Rectal smooth muscle tissue (tissue), 1 donor: Measurements from ENCODE around the gene ALOXE3.
A peak's percentile ranks its signal among the peaks of the same experiment; 100 is the strongest.
"Not testable (repeated sequence)": the region's sequence is repeated elsewhere in the genome, so short reads cannot be mapped to it uniquely, and the experiment has no call there.

Experiments used
- H3K27ac ChIP-seq: one replicate; pipeline ENCODE4 v1.7.0; 2013; ENCODE audit warnings: low read depth, low read length, inconsistent platforms
- H3K27me3 ChIP-seq: one replicate; pipeline ENCODE4 v1.7.0; 2013; ENCODE audit warnings: low read length; ENCODE audit not compliant: control insufficient read depth, insufficient read depth
- H3K36me3 ChIP-seq: one replicate; pipeline ENCODE4 v1.7.0; 2013; ENCODE audit warnings: low read length; ENCODE audit not compliant: control insufficient read depth, insufficient read depth
- H3K4me1 ChIP-seq: one replicate; pipeline ENCODE4 v1.7.0; 2013; ENCODE audit warnings: low read length; ENCODE audit not compliant: control insufficient read depth, insufficient read depth
- H3K4me3 ChIP-seq: one replicate; pipeline ENCODE4 v1.7.0; 2013; ENCODE audit warnings: low read length
- H3K9ac ChIP-seq: one replicate; pipeline ENCODE4 v1.7.0; 2013; ENCODE audit warnings: low read length

ALOXE3 gene

DNA sequence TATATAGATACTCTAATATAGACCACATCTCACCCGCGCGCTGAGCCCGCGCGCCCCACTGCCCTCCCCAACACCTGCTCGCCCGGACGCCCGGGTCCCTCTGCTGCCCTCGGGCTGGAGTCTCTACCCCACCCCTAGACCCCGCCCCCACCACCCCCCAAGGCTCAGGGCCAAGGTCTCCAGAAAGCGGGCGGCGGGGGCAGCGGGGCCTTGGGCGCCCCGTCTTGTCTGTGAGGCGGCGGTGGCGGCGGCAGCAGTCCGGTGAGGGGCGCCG lies 3.0 kb upstream of the ALOXE3 start:
- Histone ChIP-seq H3K27me3 (peaks cover 27% of the 10 kb centered on the region), H3K4me1 (peaks cover 29% of the 10 kb centered on the region), H3K27ac (no peak overlapping the region), H3K4me3 (peak overlapping the region; percentile 75), H3K36me3 (no peaks in the 10 kb centered on the region), H3K9ac (no peak overlapping the region)

GRCh38 chr17:8120520-8121406 lies 2.4 kb upstream of the ALOXE3 start:
- Histone ChIP-seq H3K4me3 (peak overlapping the region; percentile 47), H3K27me3 (peaks cover 28% of the 10 kb centered on the region), H3K27ac (no peak overlapping the region), H3K9ac (no peak overlapping the region), H3K4me1 (peaks cover 29% of the 10 kb centered on the region), H3K36me3 (no peaks in the 10 kb centered on the region)

DNA sequence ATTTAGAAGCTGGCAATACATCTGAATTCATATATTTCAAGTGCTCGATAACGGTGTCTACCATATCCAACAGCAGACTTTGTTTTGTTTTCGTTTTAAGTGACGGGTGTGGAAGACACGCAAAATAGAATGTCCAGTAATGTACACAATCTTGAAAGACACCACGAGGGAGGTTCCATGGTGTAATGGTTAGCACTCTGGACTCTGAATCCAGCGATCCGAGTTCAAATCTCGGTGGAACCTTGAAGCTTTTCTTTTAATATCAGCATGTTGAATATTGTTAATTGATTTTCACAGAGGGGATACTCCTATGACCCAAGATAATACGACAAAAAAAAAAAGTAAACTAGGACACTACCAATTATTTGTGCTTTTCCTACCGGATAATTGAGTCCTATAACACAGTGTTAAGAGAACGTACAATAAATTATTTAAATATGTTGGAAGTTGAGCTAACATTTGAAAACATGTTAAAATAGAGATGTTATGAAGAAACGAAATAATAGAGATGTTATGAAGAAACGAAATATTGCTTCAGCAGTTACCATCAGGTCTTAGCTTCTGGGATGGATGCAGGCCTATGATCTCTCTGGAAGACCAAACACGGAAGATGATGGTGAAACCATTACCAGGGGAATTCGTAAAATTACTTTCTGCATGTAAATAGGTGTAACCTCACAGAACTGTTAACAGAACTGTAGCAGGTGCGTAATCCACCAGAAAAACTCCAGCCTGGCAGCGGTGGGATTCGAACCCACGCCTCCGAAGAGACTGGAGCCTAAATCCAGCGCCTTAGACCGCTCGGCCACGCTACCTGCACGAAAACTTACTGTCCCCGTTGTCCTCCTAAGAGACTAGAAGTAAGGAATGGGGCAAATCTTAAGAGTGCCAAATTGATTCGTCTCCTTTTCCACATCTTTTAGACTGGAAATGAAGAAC lies 1.5 kb upstream of the ALOXE3 start:
- no peak overlapping the region for H3K9ac ChIP-seq
- peak overlapping the region; percentile 62 for H3K27ac ChIP-seq
- peaks cover 25% of the 10 kb centered on the region for H3K4me1 ChIP-seq
- no peaks in the 10 kb centered on the region for H3K36me3 ChIP-seq
- peak overlapping the region; percentile 85 for H3K4me3 ChIP-seq
- peaks cover 28% of the 10 kb centered on the region for H3K27me3 ChIP-seq

GRCh38 chr17:8118769-8119580 lies 661 bp upstream of the ALOXE3 start:
- H3K9ac ChIP-seq = peak overlapping the region; percentile 13
- peaks cover 31% of the 10 kb centered on the region for H3K27me3 ChIP-seq
- H3K4me1 ChIP-seq = peaks cover 22% of the 10 kb centered on the region
- peak overlapping the region; percentile 62 for H3K27ac ChIP-seq
- H3K36me3 ChIP-seq = no peaks in the 10 kb centered on the region
- peak overlapping the region; percentile 85 for H3K4me3 ChIP-seq

DNA sequence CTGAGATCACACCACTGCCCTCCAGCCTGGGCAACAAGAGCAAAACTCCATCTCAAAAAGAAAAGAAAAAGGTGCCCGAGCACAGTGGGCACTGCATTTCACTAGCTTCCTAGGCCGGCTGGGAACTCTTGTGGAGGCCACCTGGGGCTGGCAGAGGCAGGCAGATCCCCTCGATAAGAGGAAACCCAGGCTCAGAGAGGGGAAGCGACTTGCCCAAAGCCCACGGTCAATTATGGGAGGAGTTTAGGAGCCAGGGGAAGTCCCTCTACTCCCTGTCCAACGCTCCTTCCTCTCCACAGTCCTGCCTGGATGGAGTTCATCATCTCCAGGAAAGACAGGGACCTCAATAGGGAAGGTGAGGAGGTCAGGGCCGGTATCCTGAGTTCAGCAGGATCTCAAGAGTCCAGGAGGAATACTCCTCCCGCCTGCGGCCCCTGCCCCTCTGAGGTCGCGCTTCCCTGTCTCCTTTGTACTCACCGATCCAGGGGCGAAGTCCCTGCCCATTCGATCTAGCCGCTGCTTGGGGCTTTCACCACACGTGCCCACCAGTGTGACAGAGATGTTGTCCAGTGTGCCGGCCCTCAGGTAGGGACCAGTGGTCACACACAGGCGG lies 841 bp downstream of the ALOXE3 start:
- Histone ChIP-seq H3K4me3 (peak overlapping the region; percentile 85), H3K27ac (no peak overlapping the region), H3K27me3 (peaks cover 24% of the 10 kb centered on the region), H3K4me1 (peaks cover 13% of the 10 kb centered on the region), H3K36me3 (no peaks in the 10 kb centered on the region), H3K9ac (no peak overlapping the region)

DNA sequence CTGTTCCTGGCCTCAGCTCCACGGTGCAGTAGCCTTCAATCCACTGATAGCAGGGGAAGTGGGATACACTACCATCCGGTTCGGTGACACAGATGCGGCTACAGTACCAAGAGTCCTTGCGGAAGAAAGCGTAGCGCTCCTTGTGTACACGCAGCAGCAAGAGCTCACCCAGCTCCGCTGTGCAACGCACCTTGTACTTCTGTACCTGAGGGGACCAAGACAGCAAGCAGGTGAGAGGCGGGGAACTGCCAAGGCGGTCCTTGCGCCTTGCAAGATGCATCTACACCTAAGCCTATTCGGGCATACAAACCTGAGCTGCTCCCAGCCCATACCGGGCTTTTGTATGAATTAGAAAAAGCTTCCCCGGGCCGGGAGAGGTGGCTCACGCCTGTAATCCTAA lies 1.5 kb downstream of the ALOXE3 start:
- Histone ChIP-seq H3K27me3 (peaks cover 24% of the 10 kb centered on the region), H3K36me3 (no peaks in the 10 kb centered on the region), H3K9ac (no peak overlapping the region), H3K4me3 (no peak overlapping the region), H3K27ac (no peak overlapping the region), H3K4me1 (peaks cover 12% of the 10 kb centered on the region)

GRCh38 chr17:8110907-8111306 lies 7.4 kb downstream of the ALOXE3 start:
- H3K27me3 ChIP-seq = peaks cover 31% of the 10 kb centered on the region
- H3K36me3 ChIP-seq = no peaks in the 10 kb centered on the region
- no peak overlapping the region for H3K9ac ChIP-seq
- H3K4me3 ChIP-seq = no peak overlapping the region
- H3K4me1 ChIP-seq = no peaks in the 10 kb centered on the region
- no peak overlapping the region for H3K27ac ChIP-seq

DNA sequence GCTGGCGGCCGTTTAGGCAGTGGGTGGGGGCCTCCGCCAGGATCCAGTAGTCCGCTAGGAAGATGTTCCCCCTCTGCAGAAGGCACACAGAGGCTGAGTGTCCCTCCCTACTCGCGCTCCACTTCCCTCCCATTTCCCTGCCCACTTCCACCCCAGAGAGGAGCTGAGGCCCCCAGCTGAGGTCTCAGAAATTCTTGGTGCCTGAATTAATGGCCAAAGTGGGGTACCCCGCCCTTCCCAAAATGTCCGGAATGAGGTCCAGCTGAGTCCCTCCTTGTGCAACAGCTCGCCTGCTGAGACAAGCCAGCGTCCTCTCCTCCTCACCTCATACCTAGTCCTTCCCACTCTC lies 7.9 kb downstream of the ALOXE3 start:
- no peak overlapping the region for H3K27ac ChIP-seq
- H3K27me3 ChIP-seq = peaks cover 31% of the 10 kb centered on the region
- no peak overlapping the region for H3K9ac ChIP-seq
- H3K36me3 ChIP-seq = no peaks in the 10 kb centered on the region
- no peaks in the 10 kb centered on the region for H3K4me1 ChIP-seq
- peak overlapping the region; percentile 53 for H3K4me3 ChIP-seq

DNA sequence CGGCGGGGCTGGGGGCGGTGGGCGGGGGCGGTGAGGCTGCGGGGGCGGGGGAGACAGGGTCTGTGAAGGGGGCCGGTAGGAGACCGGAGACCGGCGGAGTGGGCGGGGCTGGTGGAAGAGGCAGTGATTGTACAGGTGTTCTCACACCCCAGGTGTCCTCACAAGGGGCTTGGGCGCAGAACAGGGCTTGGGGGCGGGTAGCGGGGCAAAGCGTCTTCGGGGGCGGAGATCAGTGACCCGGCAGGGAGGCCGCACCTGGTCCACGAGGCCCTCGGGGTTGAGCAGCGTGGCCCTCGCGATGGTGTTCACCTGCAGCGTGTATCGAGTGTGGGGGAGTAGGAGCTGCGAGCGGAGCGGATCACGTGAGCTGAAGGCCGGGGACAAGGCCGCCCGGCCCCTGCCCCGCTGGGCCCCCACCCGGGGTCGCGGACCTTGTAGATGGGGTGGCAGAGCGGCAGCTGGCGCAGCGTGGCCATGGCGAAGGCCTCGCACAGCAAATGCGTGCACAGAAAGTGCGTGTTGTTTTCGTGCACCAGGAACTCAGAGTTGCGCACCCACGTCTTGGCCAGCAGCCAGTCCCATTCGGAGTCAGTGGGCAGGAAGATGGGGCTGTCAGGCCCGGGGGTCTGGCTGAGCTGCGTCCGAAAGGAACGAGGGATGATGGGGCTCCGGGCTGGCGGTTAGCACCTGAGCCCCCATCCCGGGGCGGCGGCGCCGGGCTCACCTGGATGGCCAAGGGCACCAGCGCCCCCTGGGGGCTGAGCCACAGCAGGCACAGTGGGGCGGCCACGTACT lies 8.5 kb downstream of the ALOXE3 start:
- no peaks in the 10 kb centered on the region for H3K4me1 ChIP-seq
- no peak overlapping the region for H3K27ac ChIP-seq
- H3K9ac ChIP-seq = no peak overlapping the region
- no peaks in the 10 kb centered on the region for H3K36me3 ChIP-seq
- H3K27me3 ChIP-seq = peaks cover 31% of the 10 kb centered on the region
- peak overlapping the region; percentile 53 for H3K4me3 ChIP-seq

DNA sequence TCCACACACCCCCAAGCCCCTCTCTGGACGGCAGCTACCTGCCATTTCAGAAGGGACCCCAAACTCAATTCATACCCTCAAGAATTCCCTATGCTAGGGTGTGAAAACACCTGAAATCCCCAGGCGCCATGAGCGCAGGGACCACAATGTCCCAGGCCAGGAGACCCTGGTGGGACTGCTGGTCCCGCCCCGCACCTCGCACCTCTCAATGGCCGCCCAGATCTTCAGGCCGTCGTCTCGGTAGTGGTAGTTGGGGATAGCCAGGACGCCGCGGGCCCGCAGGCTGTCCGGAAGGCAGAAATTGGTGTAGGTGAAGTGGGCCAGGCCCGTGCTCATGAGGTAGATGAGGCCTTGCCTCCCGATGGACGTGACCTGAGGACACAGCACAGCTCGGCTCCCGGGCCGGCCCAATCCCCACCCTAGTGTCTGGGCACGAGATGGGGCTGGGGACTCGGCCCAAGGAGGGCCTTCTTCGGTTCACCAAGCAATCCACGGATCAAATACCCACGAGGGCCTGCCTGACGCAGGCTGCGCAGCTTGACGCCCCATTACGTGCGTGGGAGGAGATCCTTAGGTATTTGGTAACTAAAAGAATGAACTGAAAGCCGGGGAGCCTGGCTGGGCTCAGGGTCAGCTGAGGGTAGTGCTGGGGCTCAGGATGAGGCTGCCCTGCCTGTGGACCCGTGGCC lies 9.2 kb downstream of the ALOXE3 start:
- Histone ChIP-seq H3K9ac (no peak overlapping the region), H3K27ac (no peak overlapping the region), H3K27me3 (peaks cover 24% of the 10 kb centered on the region), H3K4me1 (no peaks in the 10 kb centered on the region), H3K4me3 (no peak overlapping the region), H3K36me3 (no peaks in the 10 kb centered on the region)

GRCh38 chr17:8106980-8107379 lies 11.3 kb downstream of the ALOXE3 start:
- H3K4me1 ChIP-seq, H3K4me3 ChIP-seq, H3K36me3 ChIP-seq, H3K9ac ChIP-seq, H3K27ac ChIP-seq: not testable (repeated sequence)
- H3K27me3 ChIP-seq = peaks cover 21% of the 10 kb centered on the region
